Mononuclear cell (primary cell): ENCODE data around the gene FNDC3A. TPM values are rescaled to one million over a fixed set of nuclear protein-coding genes. Genes with fewer than 3 reads are reported as not detected.

Source experiments
- H3K27me3 ChIP-seq: 2 replicates; pipeline ENCODE4 v1.6.0; 2011; ENCODE audit warnings: low read length, control low read depth; ENCODE audit not compliant: insufficient read depth
- H3K4me1 ChIP-seq: 2 replicates; pipeline ENCODE4 v1.5.1; 2011; ENCODE audit warnings: mild to moderate bottlenecking, low read length, control low read depth; ENCODE audit not compliant: insufficient read depth
- H3K4me3 ChIP-seq: 2 replicates; pipeline ENCODE4 v1.5.1; 2011; ENCODE audit warnings: mild to moderate bottlenecking, low read length, moderate library complexity
- H3K9me3 ChIP-seq: 2 replicates; pipeline ENCODE4 v1.5.1; 2011; ENCODE audit warnings: low read depth, mild to moderate bottlenecking, control low read depth, low read length
- total RNA-seq: library from RNA; depleted of rRNA; stranded (reverse); fragments of >200 nt; gene quantifications from one replicate; pipeline ENCODE4 v1.2.3, GENCODE V29; 2012

FNDC3A gene
- total RNA-seq, 1 donor = 29.5 TPM

DNA sequence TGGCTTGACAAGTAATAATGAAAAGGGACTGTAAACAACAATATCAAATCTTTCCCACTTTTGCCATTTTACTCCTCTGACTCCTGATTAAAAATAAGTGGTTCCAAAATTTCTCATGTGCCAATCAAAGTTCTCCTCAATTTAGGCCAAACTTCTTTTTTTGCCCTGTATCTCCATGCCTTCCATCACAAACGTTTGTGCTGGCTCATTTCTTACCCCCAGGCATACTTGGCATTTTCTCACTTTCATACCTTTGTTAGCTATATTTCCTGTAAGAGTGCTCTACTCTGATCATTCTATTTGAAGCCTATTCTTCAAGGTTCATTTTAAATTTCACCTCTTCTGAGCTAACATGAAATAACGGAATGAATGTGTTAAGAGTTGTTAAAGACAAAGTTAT, 10.0 kb upstream of the FNDC3A start:
- Histone ChIP-seq H3K4me1 (peaks cover 6% of the 10 kb centered on the region), H3K9me3 (no peaks in the 10 kb centered on the region), H3K27me3 (no peaks in the 10 kb centered on the region), H3K4me3 (no peak overlapping the region)

DNA sequence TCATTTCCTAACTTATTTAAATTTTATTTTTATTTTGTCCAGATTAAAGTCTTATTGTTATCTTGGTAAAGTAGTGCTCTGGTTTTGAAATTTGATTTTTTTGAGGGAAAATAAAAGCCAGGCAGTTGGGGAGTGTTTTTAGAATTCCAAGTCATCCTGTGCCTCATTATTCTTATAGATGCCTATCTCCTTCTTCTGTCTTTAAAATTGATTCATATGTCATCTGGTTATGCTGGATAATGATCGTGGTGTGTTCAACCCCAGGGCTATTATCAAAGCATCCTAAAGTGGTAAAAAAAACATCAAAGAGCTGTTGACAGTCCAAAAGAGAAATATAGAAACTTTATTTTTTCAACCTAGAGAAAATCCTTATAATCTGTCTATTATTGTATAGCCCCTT, 6.0 kb upstream of the FNDC3A start:
- H3K4me1 ChIP-seq = peaks cover 1% of the 10 kb centered on the region
- H3K27me3 ChIP-seq = no peaks in the 10 kb centered on the region
- H3K4me3 ChIP-seq = no peak overlapping the region
- H3K9me3 ChIP-seq = peaks cover 17% of the 10 kb centered on the region

DNA sequence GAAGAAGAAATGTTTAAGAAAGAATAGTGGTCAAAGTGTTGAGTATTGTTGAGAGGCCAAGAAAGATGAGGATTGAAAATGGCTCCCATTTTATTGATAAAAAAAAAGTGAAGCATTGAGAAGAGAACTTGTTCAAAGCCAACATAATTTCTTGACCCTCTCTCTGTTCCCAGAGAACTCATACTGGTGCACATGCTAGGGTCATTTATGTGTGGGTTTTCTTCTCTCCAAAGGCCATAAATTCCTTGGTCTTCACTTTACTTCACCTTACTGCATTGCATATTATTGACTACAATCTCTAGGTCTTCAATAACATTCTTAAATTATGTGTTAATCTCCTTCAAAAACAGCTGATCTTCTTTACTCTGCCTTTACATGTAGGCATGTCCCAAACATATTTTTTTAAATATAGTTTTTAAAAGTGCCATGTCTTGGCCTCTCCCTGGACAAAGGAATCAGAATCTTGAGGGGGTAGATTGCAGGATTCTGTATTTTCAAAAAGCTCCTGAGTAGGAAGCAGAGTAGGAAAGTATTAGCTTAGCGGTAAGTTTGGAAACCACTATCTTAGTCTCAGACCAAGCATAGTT, 1.8 kb upstream of the FNDC3A start:
- H3K4me1 ChIP-seq = peaks cover 21% of the 10 kb centered on the region
- H3K9me3 ChIP-seq = peaks cover 17% of the 10 kb centered on the region
- H3K27me3 ChIP-seq = no peaks in the 10 kb centered on the region
- no peak overlapping the region for H3K4me3 ChIP-seq

DNA sequence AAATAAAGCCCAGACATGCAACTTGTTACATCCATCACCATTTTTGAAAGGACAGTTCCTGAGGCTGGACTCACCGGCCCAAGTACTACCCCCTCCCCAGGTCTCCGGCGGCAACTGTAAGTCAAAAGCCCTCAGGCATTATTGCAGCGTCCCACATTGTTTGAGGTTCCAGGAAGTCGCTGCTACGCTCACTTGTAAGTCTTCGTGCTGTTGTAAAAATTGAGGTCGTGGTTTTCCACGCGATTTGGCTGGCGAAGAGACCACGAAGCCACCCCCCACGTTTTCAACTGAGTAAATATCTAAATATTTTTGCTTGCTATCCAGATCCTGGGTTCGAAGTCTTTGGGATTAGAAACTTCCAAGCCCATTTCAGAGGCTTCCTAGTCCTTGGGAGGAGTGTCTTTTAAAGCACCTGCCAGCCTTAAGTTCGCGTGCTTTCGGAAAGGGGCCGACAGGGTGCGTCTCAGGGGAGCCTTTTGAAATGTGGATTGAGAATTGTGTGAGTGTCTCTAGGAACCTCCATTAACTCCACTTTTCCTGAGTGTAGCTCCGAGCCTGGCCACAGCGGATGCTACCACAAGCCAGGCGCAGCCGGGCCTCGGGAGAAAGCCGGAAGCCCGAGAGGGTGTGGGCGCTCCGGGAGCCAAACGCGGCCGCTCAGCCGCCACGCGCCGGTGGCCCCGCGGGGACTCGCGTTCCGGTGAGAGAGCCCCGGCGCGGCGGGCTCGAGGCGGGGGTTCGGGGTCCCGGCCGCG, 434 bp upstream of the FNDC3A start:
- Histone ChIP-seq H3K27me3 (no peaks in the 10 kb centered on the region), H3K9me3 (peaks cover 17% of the 10 kb centered on the region), H3K4me3 (peak overlapping the region; percentile 92), H3K4me1 (peaks cover 34% of the 10 kb centered on the region)

DNA sequence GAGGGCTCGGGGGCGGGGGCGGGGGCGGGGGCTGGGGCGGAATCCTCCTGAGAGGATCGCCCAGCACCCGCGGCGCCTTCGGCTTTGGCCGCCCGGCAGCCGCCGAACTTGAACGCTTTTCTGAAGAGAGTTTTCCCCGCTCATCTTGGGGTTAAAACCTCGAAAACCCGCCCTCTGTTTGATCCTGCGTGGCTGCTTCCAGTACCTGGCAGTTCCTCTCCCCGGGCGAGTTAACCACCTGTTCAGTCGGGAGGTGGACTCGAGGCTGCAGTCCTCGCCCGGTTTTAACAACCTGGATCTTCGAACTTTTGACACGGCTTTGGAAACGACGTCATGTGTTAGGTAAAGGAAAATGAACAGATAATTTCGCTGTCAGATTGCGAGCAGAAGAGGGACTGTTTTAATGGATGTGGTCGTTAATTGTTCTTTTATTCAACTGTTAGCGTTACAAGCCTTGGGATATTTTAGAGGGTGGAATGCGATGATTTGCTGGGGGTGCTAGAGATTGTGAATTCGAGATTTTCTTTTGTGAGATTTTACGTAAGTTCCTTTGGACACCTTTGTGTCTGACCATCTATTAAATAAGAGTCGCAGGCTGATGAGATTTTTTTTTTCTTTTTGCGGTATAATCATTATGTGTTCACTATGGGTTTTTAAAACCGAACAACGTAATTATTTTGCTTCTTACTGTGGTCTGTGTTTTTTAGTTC, 1.0 kb downstream of the FNDC3A start:
- Histone ChIP-seq H3K4me3 (peak overlapping the region; percentile 92), H3K27me3 (no peaks in the 10 kb centered on the region), H3K9me3 (peaks cover 17% of the 10 kb centered on the region), H3K4me1 (peaks cover 39% of the 10 kb centered on the region)

DNA sequence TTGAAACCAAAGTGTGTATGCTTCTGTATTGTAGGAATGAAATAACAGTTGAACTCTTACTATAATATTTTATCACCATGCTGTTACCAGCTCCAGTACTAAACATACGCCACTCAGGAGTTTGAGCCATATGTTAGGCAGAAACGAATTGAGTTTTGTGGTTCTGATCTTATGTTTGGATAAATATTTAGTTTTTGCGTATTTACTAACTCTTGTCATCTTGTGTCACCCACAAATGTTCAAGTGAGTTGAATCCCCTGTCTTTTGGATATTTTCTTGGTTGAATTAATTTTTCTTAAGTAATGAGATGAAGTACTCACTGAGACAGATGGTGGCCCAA, 1.5 kb downstream of the FNDC3A start:
- no peaks in the 10 kb centered on the region for H3K27me3 ChIP-seq
- H3K4me1 ChIP-seq = peaks cover 39% of the 10 kb centered on the region
- peak overlapping the region; percentile 92 for H3K4me3 ChIP-seq
- H3K9me3 ChIP-seq = peaks cover 17% of the 10 kb centered on the region

DNA sequence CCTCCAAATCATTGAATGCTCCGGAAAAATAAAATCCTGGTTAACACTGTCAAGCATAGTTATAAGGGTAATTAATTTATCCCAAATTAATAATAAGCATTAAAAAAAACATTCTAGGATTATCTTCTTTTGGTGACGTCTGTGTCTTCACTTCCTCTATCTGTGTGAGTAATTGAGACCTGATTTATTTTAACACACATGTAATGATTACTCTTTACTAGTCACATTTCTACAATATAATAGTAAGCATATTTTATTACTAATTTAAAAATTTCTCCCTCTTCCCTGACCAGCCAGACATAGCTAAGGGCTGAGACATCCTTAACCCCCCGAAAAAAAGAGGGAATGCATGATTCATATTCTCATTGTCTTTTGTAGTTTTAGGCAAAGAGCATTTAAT, 2.3 kb downstream of the FNDC3A start:
- Histone ChIP-seq H3K27me3 (no peaks in the 10 kb centered on the region), H3K9me3 (peaks cover 11% of the 10 kb centered on the region), H3K4me3 (peak overlapping the region; percentile 92), H3K4me1 (peaks cover 39% of the 10 kb centered on the region)

DNA sequence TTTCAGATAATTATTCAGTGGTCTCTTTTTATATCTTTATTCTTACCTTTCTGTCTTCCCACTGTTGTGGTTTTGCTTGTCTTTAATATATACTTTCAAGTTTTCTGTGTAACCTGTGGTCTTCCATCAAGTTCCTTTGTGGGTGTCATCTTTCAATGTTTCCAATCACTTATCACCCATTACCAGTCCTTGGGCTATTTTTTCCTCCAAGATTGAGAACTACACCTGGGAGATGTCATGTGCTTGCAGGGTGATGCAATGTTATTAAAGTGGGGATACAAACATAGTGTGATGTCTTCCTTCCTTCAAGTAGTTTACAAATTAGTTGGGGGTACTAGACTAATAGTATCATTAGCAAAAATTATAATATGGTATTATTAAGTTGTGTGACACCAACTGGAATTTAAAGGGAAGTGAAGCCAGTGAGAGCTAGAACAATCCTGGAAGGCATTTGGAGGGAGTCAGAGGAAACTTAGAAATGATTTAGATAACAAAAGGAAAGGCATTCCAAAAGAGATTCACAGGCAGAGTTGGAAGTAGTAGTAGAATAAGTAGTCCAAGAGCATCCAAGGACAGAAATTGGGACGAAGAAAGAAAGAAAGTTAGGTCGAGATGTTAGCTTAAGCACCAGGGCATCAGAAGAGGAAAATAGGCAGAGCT, 3.4 kb downstream of the FNDC3A start:
- Histone ChIP-seq H3K4me3 (no peak overlapping the region), H3K9me3 (no peaks in the 10 kb centered on the region), H3K4me1 (peaks cover 39% of the 10 kb centered on the region), H3K27me3 (no peaks in the 10 kb centered on the region)

DNA sequence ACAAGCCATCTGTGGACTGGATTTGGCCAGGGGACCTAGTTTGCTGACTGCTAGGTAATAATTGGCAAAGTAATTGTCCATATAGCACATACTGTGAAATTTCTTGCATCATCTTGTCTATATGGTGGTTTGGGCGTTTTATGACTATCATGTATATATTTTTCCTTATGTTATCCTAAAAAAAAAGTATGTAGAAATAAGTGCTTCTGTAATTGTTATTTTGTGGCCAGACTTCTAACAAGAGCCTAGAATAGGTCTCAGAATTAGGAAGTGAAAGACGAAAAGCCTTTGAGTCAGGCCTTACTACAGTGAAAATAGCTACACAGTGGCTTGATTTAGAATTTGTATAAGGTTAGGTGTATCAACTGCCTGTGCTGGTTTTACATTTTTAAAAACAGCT, 4.2 kb downstream of the FNDC3A start:
- H3K4me3 ChIP-seq = no peak overlapping the region
- peaks cover 36% of the 10 kb centered on the region for H3K4me1 ChIP-seq
- H3K27me3 ChIP-seq = no peaks in the 10 kb centered on the region

DNA sequence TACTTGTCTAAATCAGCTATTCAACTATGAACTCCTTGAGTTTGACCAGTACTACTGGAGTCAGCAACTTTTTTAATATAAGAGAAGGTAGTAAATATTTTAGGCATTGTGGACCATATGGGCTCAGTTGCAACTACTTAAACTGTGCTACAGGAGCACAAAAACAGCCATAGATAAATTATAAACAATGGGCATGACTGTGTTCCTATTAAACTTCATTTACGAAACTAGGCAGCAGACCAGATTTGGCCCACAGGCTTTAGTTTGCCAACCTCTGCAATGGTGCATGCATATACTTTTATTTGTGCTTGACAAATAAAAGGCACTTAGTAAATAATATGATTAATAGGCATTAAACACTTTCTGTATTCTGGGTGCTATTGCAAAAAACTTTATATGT, 7.6 kb downstream of the FNDC3A start:
- Histone ChIP-seq H3K9me3 (no peaks in the 10 kb centered on the region), H3K4me3 (no peak overlapping the region), H3K4me1 (peaks cover 22% of the 10 kb centered on the region), H3K27me3 (no peaks in the 10 kb centered on the region)

More for the DNA sequence above, 4.2 kb downstream of the FNDC3A start:
- H3K9me3 ChIP-seq = no peaks in the 10 kb centered on the region

DNA sequence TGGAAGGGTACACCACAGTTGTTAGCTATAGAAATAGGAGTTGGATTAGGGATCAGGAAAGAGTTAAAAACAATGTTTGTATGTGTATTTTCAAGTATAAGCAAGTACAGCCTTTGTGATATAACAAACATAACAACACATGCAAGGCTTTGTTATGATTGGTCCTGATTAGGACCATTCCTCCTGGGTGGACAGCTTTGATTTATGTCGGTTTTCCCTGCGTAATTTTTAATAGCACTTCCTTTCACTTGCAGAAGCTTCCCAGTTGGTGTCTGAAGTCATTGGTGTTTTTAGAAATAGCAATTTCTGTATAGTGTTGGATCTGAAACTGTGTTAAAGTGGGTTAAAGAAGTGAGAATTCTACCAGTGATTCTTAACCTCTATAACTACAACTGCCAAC, 10.0 kb downstream of the FNDC3A start:
- Histone ChIP-seq H3K27me3 (no peaks in the 10 kb centered on the region), H3K4me1 (peaks cover 3% of the 10 kb centered on the region), H3K9me3 (no peaks in the 10 kb centered on the region), H3K4me3 (no peak overlapping the region)

DNA sequence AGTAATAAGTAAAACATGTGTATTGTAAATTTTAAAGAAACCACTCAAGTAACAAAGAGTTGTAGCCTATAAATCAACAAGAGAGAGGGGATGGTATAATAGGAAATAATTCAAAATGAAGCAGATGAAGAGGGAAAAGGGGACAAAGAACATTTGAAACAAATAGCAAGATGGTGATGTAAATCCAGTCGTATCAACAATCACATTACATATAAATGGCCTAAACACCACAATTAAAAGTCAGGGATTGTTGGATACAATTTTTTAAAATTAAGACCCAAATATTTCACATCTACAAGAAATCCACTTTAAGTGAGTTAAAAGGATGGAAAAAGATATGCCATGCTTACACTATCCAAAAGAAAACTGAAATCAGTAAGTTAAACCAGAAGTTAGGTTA, 15.2 kb downstream of the FNDC3A start:
- H3K4me3 ChIP-seq = no peak overlapping the region
- H3K9me3 ChIP-seq = no peaks in the 10 kb centered on the region
- H3K27me3 ChIP-seq = no peaks in the 10 kb centered on the region
- H3K4me1 ChIP-seq = peaks cover 5% of the 10 kb centered on the region

DNA sequence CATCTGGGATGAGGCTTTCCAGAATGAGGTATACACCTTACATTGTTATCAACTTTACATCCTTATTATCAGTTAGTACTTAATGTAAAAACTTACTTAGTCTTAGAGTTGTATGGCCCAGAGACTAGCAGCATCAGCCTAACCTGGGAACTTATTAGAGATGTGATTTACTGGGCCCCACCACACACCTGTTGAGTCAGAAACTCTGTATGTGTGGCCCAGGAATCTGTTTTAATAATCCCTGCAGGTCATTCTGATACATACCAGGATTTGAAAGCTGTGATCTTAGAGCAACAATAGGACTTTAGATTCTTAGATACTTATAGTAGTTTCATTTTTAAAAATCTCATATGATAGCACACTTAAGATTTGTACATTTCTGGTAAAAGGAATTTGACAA, 17.4 kb downstream of the FNDC3A start:
- no peaks in the 10 kb centered on the region for H3K9me3 ChIP-seq
- H3K27me3 ChIP-seq = no peaks in the 10 kb centered on the region
- peaks cover 5% of the 10 kb centered on the region for H3K4me1 ChIP-seq
- H3K4me3 ChIP-seq = no peak overlapping the region

DNA sequence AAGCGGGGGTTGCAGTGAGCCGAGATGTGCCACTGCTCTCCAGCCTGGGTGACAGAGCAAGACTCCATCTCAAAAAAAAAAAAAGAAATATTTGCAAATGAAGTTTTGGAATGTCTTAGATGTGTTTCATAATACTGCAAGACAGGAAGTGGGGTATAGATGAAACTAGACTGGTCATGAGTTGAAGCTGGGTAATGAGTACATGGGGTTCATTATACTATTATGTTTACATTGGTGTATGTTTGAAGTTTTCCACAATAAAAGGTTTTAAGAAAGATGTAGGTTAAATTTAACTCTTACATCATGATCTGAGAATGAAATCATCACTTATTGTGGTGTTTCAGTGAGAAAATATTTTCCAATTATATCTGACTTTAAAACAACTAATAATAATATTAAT, 19.0 kb downstream of the FNDC3A start:
- H3K27me3 ChIP-seq = no peaks in the 10 kb centered on the region
- H3K9me3 ChIP-seq = peaks cover under 1% of the 10 kb centered on the region
- H3K4me1 ChIP-seq = peaks cover 5% of the 10 kb centered on the region
- H3K4me3 ChIP-seq = no peak overlapping the region

DNA sequence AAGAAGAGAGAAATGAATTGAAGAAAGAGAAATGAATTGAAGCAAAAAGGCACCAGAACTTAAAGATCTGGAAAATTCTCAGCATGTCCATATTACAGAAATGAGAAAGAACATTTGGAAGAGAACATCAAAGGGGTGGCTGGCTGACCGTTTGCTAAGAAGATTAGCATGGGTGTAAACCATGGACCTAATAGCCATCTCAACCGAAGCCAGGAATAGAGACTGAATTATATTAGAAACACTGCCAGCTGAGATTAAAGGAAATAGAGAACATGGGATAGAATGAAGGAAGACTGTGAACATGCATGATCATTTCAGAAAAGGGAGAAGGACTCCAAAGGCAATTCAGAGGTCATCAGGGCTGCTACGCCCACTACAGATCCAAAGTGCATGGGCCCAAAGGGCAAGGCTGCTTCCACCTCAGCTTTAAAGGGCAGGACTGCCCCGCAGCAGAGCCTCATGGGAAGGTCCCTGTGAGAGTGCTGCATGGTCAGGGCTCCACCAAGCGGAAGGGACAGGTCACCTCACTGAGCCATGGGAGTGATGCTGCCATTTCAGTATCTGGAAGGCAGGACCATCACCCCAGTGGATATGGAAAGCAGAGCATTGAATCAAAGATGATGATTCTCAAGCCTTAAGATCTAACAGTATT, 23.1 kb downstream of the FNDC3A start:
- Histone ChIP-seq H3K9me3 (peaks cover 10% of the 10 kb centered on the region), H3K27me3 (no peaks in the 10 kb centered on the region), H3K4me1 (peaks cover 5% of the 10 kb centered on the region), H3K4me3 (no peak overlapping the region)
